ENCODE results near the gene BMPER. TPM values are rescaled to one million over a fixed set of nuclear protein-coding genes. Genes with fewer than 3 reads are reported as not detected.

Gene BMPER
- total and polyA plus RNA-seq, 2 donors from 2014 or later, result 0.60 to 0.80 TPM

- Histone ChIP-seq H3K9me3 (ENCODE audit: control insufficient read depth in 2 of 3, insufficient read depth in 1 of 3, low read length in 3 of 3) (no peaks in the 10 kb centered on the region), H3K9ac (ENCODE audit: low read length in 3 of 3) (no peak overlapping the region), H3K4me1 (ENCODE audit: control insufficient read depth in 2 of 3, insufficient read depth in 2 of 3, low read depth in 1 of 3, low read length in 3 of 3) (no peaks in the 10 kb centered on the region), H3K36me3 (ENCODE audit: control insufficient read depth in 2 of 3, insufficient read depth in 3 of 3, low read length in 3 of 3) (no peaks in the 10 kb centered on the region), H3K27ac (ENCODE audit: low read depth in 2 of 2, low read length in 2 of 2) (no peak overlapping the region), H3K4me3 (ENCODE audit: low read length in 3 of 3) (no peak overlapping the region), H3K27me3 (ENCODE audit: control insufficient read depth, insufficient read depth, low read length) (no peaks in the 10 kb centered on the region)
- intact Hi-C loops (cut with DNase I), result no loop called here
- no peak for FAIRE-seq
- no peak for TF ChIP-seq CTCF (IDR thresholded peaks at IDR 0.05; ENCODE audit: borderline replicate concordance, extremely low read depth, insufficient read depth)
- no peak for DNase-seq
Observed at GRCh38 chr7:33916357-33917081, 11.2 kb downstream of the BMPER start.

- Histone ChIP-seq H3K4me3 (ENCODE audit: low read length in 3 of 3) (no peak overlapping the region), H3K9ac (ENCODE audit: low read length in 3 of 3) (no peak overlapping the region), H3K4me1 (ENCODE audit: control insufficient read depth in 2 of 3, insufficient read depth in 2 of 3, low read depth in 1 of 3, low read length in 3 of 3) (no peaks in the 10 kb centered on the region), H3K9me3 (ENCODE audit: control insufficient read depth in 2 of 3, insufficient read depth in 1 of 3, low read length in 3 of 3) (no peaks in the 10 kb centered on the region), H3K27me3 (ENCODE audit: control insufficient read depth, insufficient read depth, low read length) (no peaks in the 10 kb centered on the region), H3K27ac (ENCODE audit: low read depth in 2 of 2, low read length in 2 of 2) (no peak overlapping the region), H3K36me3 (ENCODE audit: control insufficient read depth in 2 of 3, insufficient read depth in 3 of 3, low read length in 3 of 3) (no peaks in the 10 kb centered on the region)
- no peak for DNase-seq
- intact Hi-C loops (cut with DNase I), result no loop called here
- no peak for FAIRE-seq
- no peak for TF ChIP-seq CTCF (IDR thresholded peaks at IDR 0.05; ENCODE audit: borderline replicate concordance, extremely low read depth, insufficient read depth)
Observed at GRCh38 chr7:33917661-33918060, 12.3 kb downstream of the BMPER start.

DNA sequence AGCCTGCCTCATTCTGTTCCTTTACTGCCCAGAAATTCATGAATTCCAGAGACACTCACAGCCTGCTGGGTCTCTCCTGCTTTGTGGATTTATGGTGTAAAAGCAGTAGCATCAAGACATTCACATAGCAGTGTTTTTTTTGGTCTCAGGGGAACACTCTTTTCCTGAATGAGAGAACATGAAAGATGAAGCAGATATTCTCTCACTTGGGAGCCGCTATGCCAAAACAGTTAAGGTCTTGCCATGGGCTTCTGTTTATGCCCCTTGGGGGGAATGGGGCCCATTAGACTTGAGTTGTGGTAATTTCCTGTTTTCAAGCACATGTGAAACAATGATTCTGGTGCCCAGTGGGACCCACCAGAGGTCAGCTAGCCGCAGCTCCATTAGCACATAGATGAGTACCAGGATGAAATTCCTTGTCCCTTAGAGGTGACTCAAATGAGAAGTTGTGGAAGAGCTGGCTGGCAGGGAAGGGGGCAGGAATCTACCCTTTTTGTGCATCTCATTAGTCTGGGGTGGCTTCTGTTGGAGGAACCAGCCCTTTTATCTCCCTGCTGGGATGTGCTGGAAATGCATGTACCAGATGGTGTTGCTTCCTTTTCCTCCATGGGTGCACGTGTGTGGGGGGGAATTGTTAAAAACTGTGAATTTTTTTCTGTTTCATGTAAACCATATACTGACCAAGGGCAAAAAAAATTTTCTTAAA lies 13.3 kb downstream of the BMPER start:
- intact Hi-C loops (cut with DNase I), result no loop called here
- DNase-seq, result no peak
- no peak overlapping the region for H3K4me3 ChIP-seq (ENCODE audit: low read length in 3 of 3)
- H3K9ac ChIP-seq (ENCODE audit: low read length in 3 of 3), result no peak overlapping the region
- H3K27me3 ChIP-seq (ENCODE audit: control insufficient read depth, insufficient read depth, low read length), result no peaks in the 10 kb centered on the region
- no peaks in the 10 kb centered on the region for H3K9me3 ChIP-seq (ENCODE audit: control insufficient read depth in 2 of 3, insufficient read depth in 1 of 3, low read length in 3 of 3)
- no peak overlapping the region for H3K27ac ChIP-seq (ENCODE audit: low read depth in 2 of 2, low read length in 2 of 2)
- H3K4me1 ChIP-seq (ENCODE audit: control insufficient read depth in 2 of 3, insufficient read depth in 2 of 3, low read depth in 1 of 3, low read length in 3 of 3), result no peaks in the 10 kb centered on the region
- TF ChIP-seq CTCF (IDR thresholded peaks at IDR 0.05; ENCODE audit: borderline replicate concordance, extremely low read depth, insufficient read depth), result no peak
- FAIRE-seq, result no peak
- H3K36me3 ChIP-seq (ENCODE audit: control insufficient read depth in 2 of 3, insufficient read depth in 3 of 3, low read length in 3 of 3), result no peaks in the 10 kb centered on the region
